CD4-positive, alpha-beta T cell treated with Interleukin-17A for 1 hour (primary cell): ENCODE results near the gene CAMKMT.
A peak's percentile ranks its signal among the peaks of the same experiment; 100 is the strongest.
"Not testable (repeated sequence)": the region's sequence is repeated elsewhere in the genome, so short reads cannot be mapped to it uniquely, and the experiment has no call there.

Experiments used
- DNase-seq: peaks from one replicate; pipeline ENCODE4 v3.0.0-alpha.2; 2020

The CAMKMT gene

DNA sequence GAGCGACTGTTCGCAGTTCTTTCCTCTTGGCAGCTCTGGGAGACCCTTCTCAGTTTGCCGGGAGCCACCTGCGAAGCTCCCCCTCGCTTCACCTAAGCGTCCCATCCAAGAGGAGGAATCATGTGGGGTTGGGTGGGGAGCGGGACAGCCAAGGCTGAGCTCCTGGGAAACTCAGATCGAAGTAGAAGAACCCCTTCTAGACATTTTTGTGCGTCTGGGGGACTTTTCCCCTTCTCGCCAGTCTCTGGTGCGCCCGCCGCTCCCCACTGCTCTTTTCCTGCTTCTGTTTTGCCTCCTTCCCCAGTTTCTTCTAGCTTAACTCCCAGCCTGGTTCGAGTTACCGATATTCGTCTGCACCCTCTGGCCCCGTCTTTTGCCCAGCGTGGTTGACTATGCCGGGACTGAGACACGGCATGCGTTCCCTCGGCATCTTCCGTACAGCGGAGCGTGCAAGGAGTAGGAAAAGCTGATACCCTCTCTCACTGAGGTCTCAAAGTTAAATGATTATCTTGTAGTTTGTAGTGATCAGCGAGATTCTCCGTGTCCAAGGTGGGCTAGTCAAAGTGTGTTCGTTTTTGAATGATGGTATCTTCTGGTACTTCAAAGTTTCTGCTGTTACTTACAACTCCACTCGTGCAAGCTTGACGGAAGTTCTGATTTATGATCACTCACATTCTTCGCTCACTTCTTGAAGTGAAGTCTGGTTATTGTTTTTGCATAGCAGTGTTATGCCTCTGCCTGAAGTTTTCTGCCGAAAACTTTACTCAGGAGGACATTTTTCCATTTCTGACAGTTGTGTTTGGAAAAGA lies 664 bp downstream of the CAMKMT start:
- DNase-seq: peak; percentile 42

DNA sequence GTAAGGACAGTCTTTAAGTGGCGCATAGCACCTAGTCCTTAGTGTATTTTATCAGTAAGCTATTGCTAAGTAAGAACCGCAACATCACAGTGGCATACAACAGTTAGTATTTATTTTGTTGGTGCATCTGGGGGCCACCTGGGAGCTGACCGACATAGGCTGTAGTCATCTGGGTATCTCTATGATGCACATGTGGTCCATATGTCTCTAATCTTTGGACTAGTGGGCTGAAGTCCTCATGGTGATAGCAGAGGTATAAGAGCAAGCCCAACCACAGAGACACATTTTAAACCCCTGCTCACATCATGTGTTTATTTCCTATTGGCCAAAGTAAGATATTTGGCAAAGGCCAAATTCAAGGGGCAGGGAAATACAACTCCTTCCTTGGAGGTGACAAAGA lies 2.9 kb downstream of the CAMKMT start:
- DNase-seq: no peak

DNA sequence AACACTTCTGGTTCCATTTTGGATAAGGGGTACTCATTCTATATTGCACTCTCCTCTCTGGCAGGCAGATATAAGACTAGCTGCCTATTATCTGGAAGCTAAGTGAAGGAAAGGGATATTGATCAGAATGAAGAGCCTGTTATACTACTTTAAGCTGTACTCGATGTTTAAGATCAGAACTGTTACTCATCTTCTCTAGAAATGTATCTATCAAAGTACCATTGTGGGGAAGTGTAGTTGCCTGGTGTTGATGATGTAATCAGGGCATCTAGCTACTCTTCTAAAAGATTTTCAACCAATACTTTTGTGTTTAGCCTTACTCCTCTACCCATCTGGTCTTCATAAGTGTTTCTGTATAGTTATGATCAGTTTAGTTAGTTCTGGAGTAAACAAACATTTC lies 5.8 kb downstream of the CAMKMT start:
- DNase-seq: no peak

DNA sequence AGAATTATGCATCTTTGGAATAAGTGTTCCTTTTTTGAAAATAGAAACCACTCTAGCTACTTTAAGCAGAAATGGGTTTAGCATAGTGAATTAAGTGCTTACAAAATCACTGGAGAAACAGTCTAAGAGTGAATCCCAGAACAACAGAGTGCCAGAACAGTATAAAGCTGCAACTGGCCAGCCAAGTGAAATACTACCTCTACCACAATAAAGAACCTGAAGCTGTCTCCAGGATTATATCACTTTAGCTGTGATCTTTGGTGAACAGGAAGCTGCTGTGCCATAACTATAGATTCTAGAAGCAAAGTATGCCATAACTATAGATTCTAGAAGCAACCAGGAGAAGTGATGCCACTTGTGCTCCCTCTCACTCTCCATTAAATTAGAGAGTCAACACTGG lies 7.6 kb downstream of the CAMKMT start:
- no peak for DNase-seq

DNA sequence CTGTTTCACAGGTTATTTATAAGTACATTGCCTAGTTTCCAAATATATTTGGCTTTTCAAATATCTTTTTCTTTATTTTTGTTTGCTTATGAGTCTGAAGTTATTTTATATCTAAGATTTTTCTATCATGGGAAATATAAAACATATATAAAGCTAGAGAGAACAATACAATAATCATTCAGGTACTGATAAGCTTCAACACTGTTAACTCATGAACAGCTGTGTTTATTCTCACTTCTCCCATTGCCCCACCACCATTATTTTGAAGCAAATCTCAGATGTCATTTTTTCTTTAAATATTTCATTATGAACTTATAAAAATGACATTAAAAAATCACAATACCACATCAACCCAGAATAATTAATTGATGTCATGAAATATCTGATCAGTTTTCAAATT lies 9.7 kb downstream of the CAMKMT start:
- DNase-seq: no peak

DNA sequence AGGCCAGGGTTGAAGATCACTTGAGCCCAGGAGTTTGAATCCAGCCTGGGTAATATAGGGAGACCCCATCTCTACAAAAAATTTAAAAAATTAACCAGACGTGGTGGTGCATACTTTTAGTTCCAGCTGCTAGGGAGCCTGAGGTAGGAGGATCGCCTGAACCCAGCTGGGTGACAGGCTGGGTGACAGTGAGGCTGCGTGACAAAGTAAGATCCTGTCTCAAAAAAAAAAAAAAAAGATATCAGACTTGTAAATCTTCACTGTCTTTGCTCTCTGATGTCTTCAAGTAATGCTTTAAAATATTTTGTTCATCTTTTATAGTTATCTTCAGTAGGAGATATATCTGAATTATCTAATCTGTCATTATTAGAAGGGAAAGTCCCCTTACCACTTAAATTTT lies 10.5 kb downstream of the CAMKMT start:
- no peak for DNase-seq

DNA sequence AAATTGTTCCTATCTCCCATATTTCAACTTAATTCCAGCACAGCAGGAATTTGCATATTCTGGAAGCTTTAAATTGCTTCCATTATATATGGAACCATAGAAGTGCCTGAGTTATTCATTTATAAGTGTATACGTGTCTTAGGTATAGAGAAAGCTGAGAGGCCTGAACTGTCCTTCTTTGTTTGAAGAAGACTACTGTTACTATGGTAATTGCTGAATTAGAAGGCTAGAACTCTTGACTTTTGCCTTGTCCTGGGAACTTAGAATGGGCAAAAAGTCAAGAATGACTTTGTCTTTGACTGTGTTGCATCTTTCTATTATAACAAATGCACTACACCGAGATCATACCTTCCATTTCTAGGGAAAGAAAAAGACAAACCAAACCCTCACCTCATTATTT lies 15.7 kb downstream of the CAMKMT start:
- no peak for DNase-seq

DNA sequence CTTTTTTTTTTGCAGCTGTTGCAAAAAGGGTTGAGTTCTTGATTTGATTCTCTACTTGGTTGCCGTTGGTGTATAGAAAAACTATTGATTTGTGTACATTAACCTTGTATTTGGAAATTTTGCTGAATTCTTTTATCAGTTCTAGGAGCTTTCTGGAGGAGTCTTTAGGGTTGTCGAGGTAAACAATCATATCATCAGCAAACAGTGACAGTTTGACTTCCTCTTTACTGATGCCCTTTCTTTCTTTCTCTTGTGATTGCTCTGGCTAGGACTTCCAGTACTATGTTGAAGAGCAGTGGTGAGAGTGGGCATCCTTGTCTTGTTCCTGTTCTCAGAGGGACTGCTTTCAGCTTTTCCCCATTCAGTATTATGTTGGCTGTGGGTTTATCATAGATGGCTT lies 23.5 kb downstream of the CAMKMT start:
- not testable (repeated sequence) for DNase-seq

DNA sequence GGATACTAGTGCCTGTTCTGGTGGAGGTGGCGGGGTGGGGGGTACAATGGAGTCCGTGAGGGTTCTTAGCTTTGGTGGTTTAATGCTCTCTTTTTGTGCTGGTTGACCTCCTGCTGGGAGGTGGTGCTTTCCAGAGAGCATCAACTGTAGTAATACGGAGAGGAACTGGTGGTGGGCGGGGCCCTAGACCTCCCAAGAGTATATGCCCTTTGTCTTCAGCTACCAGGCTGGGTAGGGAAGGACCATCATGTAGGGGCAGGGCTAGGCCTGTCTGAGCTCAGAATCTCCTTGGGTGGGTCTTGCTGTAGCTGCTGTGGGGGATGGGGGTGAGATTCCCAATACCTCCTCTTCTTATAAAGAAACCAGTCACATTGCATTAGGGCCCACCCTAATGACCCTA lies 27.1 kb downstream of the CAMKMT start:
- DNase-seq: no peak

DNA sequence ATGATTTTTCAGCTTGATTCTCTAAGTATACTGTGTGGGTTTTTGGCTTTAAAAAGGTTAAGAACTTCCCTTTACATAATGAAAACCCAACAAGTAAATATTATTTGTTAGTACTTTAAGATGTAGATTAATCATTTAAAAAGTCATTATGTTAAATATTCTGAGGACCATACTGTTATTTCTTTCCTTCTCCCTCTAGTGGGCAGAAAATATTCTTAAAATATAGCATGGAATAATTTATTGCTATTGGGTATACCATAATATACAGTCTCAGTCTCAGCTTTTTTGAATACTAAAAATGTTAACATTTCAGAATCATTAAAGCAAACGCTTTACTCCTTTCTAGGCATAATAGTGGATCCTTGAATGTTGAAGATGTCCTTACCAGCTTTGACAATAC lies 28.1 kb downstream of the CAMKMT start:
- DNase-seq: no peak

DNA sequence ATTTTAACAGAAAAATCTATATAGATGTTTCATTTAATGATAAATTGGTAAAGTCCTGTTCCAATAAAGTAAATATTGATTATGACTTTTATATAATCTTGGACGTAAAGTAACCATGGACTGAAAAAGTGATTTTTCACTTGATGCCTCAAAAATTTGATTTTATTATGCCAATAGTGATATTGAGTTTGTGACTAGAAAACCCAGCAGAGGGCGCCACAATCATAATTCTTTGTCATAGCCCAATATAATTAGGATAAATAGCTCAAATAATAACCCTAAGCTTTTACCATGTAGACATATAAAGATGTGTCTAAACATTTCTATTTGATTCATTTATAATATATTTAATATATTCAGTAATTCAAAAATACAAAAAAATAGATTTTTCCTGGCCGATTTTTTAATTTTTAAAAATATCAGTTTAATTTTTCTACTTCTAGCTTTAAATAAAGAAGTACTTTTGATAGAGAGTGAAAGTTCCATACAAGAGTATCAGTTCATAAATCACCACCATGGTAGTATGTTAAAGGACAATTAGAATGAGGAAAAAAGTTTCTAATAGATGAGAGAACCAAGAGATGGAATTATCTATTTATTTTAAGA lies 30.7 kb downstream of the CAMKMT start:
- DNase-seq: peak; percentile 54

DNA sequence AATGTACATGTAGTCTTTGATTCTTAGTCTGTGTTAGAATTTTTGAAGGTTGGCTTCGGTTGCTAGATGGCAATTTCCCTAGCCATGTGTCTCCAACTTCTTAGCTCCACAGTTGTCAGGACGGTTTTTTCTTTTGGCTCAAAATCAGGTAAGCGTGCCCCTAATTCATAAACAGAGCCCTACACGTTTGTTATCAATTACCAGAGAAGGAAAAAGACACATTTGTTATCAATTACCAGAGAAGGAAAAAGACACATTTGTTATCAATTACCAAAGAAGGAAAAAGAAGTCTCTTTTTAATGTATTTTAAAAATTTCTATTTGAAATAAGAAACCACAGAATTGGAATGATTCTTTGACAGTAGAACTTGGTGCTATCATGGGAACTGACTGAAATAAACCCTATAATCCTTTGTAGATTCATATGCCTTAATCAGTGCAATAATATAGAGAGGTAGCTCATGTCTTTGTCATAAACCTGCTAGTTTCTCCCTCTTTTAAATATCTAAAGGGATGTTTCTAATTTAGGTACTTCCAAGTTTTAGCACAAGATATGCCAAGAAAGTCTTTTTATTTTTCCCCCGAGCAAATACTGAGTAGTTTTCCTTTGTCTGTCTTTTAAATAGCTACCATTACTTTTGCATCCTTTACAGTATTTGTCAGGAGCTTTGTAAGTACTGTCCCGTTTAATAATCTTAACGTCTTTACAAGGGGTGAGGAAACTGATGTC lies 35.9 kb downstream of the CAMKMT start:
- DNase-seq: no peak

DNA sequence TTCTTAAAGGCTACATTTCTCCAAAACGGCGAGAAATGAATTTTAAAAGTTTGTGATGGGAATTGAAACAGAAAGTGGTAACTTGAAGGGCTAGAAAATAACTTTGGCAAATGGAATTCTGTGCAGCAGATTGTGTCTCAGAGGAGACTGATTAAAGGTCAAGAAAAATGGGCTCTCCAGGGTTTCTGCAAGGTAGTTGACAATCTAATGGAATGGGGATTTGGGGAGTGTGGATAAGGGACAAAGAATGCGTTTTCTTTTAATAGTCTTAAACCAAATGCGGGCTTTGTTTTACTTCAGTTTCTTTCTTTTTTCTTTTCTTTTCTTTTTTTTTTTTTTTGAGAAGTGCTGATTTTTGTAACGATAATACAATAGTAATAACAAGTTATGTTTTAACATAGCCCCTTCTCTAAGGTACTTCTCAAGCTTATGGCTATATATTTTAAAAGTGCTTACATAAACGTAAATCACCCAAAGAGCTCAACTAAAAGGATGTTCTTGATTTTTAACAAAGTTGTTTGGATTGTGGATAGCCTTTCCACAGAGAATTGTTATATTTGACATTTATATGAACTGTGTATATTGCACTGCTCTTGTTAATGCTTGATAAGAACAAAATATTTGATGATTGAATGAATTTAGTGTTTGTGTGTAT lies 36.6 kb downstream of the CAMKMT start:
- DNase-seq: no peak

DNA sequence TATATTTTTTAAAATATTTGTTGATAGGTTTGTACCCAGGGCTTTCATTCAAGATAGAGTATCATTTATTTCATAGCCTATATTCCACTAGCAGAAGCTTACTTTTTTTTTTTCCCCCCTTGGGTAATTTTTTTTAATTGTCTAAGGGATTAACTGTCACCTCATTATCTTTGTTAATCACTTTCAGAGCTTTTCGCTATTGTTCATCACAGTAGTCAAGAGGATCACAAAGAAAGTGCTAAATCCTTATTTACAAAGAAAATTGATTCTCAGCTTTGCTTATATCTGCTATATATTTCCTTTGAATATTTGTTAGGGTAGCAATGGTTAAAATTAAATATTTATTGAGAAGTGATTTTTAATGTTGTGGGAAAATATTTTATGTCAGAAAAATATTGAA lies 59.0 kb downstream of the CAMKMT start:
- no peak for DNase-seq

DNA sequence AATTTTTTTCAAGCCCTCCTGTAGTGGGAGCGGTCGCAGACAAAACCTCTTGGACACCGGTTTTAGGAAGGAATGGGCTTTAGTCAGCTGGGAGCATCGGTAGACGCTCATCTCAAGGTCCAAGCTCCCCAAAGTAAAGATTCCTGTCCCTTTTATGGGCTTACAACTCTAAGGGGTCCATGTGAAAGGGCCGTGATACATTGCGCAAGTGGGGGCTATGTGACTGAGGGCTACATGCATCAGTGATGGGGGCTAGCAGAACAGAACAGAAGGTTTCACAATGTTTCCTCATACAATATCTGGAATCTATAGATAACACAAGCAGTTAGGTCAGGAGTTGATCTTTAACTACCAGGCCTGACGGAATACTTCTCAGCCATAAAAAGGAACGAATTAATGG lies 62.5 kb downstream of the CAMKMT start:
- no peak for DNase-seq

DNA sequence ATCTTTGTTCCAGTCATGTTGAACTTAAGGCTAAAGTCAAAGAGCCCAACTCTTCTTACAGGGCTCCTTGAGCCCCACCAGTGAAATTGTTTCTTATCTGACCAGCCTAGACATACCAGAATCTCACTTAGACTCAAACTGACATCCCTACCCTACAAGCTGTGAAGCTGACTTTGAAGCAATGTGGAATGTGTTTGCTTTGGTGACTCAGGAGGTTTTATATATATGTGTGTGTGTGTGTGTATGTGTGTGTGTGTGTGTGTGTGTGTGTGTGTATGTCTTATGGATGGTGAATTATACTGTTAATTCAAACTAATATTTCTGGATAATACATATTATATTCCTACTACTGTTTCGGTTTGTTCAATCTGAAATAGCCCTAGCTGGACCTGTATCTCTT lies 67.3 kb downstream of the CAMKMT start:
- DNase-seq: no peak

DNA sequence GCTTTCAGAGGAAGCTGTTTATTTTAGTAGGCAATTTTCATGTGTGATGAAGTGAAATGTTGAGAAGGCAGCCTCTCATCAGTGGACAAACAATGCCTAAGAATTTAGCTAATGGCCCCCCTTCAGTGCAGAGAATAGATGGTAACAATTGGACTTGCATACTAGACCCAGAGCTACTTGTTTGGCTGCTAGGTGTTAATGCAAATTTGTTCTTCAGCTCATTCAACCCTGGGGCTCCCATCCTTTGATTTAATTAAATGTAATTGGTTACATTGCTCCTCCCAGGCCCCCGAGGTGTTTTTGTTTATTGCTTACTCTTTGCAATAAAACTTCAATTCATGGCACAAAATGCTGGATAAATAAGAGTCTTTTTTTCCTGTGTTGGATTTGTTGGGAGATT lies 68.6 kb downstream of the CAMKMT start:
- DNase-seq: no peak

DNA sequence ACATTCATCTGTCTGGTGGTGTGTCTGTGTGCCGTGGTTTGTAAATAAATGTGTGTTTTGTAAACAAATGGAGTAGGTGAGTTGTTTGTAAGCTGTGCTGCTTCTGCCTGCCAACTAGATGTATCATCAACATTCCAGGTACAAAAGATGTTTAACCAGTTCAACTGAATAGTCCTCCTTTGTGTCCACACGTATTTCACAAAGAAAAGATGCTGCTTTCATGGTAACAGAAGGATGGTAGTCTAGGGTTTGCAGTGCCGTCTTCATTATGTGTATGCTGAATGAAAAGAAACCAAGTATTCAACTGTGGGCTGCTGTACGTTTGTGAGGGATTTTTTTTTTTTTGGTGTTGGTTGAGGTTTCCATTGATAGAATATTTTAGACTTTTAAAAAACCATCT lies 72.1 kb downstream of the CAMKMT start:
- no peak for DNase-seq

DNA sequence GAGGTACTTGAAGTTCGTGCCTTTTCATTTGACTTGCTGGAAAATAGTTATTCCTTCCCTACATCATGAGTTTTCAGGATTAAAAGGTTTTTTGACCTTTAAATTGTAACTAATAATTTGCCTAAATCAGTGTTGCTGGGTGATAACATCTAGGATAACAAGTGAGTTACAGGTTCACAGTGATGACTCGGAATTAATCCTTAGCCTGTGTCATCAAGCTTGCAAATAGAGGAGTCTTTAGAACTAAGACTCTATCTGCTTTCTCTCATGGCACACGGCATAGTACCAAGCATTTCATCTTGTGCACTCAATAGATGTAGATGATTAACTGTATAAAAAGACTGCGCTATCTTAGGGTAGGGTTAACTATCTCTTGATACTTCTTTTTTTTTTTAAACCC lies 79.5 kb downstream of the CAMKMT start:
- no peak for DNase-seq

DNA sequence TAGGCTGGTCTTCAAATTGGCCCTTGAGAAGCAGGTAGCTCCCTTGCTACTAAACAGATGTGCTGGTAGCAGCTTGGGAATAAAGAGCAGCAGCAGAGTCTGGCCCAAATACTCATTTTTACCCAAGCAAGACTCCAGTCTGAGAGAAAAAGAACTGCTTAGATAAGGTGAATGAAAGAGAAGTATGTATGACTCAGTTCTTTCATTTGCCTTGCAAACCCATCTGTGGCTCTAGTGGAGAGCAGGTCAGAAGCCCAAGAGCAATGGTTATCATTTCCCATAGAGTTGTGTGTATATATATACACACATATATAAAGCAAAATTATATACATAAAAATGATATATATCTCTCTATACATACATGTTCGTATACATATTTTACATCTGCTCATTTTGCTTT lies 80.3 kb downstream of the CAMKMT start:
- DNase-seq: no peak

DNA sequence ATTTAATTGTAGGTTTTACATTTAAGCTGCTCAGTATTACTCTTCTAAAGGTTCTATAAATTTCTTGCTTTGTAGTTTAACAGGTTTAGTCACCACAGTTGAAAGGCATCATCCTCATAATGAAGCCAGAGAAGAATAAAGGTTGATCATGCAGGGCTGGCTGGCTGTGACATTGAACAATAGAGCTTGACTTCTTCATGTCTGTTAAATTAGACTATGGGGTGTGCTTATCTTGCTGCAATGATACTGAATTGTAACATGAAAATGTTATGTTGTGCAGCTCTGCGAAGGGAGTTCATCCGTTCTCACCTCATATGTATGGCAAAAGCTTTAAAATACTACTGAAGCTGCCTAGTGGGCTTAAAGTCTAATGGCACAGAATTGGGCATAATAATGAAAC lies 81.8 kb downstream of the CAMKMT start:
- DNase-seq: no peak

DNA sequence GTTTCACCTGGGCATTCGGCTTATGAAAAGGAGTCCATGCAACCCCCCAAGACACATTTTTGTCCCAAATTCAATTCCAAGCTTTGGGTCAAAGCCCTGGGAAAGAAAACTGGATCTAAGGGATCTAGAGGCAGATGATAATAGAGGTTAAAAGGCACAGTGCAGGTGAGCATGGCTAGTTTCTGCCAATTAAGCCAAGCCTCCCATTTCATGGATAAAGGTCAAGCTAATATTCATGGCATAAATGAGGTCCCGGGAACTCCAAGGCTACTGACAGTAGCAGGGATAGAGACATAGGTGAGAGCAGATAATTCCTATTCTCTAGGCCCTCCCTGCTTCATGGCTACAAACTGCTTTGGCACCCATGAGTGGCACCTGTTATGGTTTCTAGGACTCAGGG lies 83.1 kb downstream of the CAMKMT start:
- no peak for DNase-seq

DNA sequence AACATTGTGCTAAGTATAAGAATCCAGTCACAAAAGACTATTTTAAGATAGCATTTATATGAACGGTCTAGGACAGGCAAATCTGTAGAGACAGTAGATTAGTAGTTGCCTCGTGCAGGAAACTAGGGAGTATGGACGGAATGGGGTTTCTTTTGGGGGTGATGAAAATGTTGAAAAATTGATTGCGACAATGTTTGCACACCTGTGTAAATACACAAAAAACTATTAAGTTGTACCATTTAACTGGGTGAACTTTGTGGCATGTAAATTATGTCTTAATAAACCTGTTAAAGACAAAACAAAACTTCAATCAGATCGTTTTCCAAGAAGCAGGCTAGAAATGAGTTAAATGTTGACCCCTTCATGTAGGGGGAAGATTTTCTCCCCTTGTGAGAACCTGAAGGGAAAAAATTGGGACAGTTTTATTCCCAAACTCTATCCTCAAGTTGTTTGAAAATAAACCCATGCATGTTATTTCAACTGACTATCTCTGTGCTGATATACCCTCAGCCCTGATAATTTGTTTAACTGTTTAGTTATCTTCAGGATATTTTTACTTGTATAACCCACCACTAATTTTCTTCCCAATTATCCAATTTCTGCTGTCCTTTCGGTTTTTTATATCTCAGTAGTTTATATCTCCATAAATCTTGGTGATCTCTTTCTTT lies 87.2 kb downstream of the CAMKMT start:
- DNase-seq: no peak
